Measurements from ENCODE around the gene ISCA1.

Gene ISCA1

DNA sequence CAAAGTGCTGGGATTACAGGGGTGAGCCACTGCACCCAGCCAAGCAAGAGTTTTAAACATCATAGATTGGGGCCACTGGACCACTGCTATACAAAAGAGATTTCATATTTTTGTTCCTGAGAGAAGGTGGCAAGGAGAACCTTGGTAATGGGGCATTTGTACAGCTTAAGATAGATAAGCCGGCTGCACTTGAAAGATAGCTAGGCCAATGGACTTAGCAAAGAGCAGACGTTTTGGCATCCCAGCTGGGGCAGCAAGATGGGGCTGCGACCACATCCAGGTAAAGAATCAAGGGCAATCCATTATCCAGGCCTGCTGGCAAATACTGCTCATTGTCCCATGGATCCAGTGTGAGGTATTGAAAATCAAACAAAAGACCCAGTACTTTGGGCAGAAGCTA is 3.9 kb upstream of the ISCA1 start:
- in situ Hi-C loops (cut with HindIII; ENCODE audit: low sequenced_read_pairs) = no loop called here

DNA sequence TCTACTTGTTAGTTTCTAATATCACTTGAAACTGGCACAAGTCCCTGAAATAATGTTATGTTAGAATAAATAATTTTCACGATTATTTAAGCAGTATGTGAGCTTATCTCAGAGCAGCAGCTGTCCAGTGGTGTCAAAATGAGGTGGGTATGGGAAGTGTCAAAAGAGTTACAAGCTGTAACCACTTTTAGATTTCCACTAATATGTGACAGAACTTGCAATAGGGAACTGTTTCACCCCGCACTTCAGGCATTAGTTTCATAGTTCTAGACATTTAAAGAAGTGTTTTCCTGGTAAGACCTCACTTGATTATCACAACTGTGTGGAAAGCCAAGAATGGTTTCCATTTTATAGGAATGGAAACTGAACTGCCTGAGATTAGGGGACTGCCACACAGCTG is 2.9 kb upstream of the ISCA1 start:
- in situ Hi-C loops (cut with HindIII; ENCODE audit: low sequenced_read_pairs) = no loop called here

DNA sequence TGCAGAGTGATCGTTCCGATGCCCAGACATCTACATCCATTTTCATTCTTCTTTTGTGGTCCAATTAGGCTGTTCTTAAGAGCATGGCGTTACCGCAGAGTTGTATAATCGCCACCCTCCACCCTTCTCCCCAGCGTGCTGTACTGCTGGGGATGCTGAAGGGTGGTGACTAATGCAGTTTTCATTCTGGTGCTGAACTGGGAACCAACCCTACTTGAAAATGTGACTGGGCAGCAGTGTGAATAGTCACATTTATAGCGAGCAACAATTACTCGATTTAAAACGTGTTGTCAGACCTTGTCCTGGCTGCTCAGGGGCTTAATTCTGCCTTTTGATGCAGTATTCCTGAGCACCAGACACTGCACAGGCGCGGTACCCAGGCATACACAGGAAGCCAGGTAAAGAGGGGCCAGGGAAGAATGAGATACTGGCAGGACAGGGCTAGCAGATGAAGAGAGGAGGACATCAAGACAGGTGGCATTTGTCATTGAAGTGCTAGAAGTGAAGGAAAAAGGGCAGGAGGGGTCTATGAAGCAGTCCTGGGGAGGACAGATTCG is 719 bp upstream of the ISCA1 start:
- in situ Hi-C loops (cut with HindIII; ENCODE audit: low sequenced_read_pairs) = loop anchor here (5.0 kb wide), 1 partner anchor 81 kb away; no protein-coding TSS in a partner anchor

DNA sequence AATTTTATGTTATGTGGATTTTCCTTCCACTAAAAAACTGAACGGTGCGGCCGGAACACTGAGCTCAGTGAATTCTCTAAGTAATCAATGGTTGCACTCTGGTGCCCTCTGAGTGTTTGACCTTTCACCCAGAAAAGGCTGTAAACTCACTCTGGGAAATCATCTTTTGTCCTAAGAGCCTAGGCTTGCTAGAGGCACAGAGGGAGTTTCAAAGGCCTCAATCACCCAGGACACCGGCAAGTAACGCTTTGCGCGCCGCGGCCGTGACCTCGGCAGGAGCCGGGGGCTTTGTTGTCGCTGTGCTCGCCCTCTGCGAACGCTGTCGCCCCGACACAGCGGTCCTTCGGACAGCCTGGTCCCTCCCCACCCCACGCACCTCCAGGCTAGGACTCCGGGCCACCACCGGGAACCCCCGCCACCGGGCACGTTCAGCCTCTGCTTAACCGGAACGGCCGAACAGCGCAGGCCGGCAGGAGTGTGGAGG is 703 bp downstream of the ISCA1 start:
- in situ Hi-C loops (cut with HindIII; ENCODE audit: low sequenced_read_pairs) = loop anchor here (5.0 kb wide), 1 partner anchor 79 kb away; no protein-coding TSS in a partner anchor

DNA sequence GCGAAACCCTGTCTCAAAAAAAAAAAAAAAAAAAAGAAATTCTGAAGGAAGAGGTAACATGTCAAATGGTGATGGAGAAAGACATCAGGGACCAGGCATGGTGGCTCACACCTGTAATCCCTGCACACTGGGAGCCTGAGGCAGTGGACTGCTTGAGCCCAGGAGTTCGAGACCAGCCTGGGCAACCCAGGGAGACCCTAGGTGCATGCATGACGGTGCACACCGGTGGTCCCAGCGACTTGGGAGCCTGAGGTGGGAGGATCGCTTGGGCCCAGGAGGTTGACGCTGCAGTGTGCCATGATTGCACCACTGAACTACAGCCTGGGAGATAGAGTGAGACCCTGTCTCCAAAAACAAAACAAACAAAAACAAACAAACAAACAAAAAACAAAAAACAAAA is 1.8 kb downstream of the ISCA1 start:
- in situ Hi-C loops (cut with HindIII; ENCODE audit: low sequenced_read_pairs) = loop anchor here (5.0 kb wide), 1 partner anchor 78 kb away; no protein-coding TSS in a partner anchor

DNA sequence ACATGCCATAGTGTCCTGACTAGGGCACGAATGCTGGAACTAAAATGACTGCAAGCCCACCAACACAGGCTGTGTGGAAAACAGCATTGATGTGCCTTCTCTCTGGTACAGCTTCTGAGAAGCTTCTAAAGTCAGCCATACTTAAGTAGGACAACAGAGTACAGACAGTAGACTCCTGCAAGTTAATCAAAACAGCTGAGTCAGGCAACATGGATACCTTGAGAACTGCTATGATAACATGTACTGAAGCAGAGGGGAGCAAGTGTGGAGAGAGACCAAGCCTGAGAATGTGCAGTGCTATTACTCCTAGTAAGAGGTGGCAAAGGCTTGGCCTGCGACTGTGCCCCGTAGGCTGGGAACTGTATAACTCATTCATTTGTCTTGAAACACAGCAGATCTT is 2.5 kb downstream of the ISCA1 start:
- in situ Hi-C loops (cut with HindIII; ENCODE audit: low sequenced_read_pairs) = loop anchor here (5.0 kb wide), 1 partner anchor 78 kb away; no protein-coding TSS in a partner anchor

DNA sequence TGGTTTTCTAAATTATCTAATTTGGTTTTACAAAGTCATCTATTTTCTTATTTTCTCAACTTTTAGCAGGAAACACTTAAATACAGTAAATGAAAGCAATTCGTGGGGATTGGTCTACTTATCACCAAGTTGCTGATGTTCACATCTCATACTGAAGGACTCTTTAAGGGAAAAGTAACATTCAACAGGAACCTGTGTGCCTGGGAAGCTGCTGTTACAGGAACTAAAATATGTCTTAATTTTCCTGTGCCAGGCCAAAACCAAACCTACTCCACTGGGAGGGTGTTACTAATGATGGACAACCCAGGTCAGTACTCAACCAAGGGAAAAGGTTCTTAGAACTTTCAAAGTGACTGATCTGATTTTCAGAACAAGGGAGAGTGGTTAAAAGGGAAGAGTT is 5.3 kb downstream of the ISCA1 start:
- in situ Hi-C loops (cut with HindIII; ENCODE audit: low sequenced_read_pairs) = no loop called here

DNA sequence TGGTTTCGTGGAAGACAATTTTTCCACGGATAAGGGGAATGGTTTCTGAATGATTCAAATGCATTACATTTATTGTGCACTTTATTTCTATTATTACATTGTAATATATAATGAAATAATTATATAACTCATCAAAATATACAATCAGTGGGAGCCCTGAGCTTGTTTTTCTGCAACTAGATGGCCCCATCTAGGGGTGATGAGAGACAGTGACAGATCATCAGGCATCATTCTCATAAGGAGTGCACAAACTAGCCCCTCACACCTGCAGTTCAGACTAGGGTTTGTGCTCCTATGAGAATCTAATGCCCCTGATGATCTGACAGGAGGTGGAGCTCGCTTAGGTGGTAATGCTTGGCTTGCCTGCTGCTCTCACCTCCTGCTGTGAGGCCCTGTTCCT is 6.4 kb downstream of the ISCA1 start:
- in situ Hi-C loops (cut with HindIII; ENCODE audit: low sequenced_read_pairs) = no loop called here

DNA sequence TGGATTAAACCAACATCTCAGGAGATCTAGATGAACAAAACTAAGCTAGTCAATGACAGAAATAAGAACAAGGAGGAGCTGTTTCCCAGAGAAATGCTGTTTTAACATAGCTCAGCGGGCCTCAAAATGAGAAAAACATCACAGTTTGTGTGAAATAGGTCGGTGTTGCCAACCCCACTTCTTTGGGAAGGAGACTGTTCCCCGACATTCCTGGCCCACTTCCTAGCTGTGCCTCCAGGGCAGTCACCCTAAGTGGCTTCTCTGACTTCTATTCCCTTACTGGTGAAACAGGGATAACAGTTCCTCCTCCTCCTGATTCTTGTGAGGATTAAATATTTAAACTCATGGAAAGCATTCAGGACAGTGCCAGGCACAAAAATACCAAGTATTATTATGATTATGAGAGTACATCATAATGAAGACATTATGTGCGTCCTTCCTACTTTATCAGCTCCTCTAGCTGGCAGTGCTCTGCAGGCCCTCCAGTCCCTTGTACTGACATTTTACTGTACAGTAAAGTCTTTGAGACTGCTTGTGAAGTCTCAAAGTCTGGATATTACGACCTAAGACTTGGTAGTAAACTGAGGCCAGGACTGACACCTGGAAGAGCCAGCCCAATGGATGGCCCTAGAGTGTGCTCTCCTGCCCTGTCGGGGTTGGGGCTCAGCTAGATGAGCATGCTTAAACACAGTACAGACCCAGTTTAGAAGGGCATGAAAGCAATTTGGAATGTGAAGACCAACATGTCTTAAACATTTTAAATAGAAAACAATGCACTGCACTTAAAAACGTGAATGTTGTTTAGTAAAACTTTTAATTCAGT is 7.3 kb downstream of the ISCA1 start:
- in situ Hi-C loops (cut with HindIII; ENCODE audit: low sequenced_read_pairs) = no loop called here

DNA sequence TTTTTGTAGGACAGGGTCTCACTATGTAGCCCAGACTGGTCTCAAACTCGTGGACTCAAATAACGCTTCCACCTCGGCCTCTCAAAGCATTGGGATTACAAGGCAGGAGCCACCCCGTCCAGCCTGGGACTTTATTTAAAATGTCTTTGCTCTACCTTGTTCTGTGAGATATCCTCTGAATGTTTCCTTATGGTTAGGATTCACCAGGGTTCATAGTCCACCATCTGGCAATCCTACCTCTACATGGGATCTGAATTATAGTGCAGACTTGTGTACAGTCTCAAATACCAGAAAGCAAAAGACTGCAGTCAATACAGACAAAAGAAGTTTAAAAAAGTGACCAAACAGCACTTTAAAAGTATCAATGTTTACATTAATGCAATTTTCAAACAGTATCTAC is 10.1 kb downstream of the ISCA1 start:
- in situ Hi-C loops (cut with HindIII; ENCODE audit: low sequenced_read_pairs) = no loop called here

DNA sequence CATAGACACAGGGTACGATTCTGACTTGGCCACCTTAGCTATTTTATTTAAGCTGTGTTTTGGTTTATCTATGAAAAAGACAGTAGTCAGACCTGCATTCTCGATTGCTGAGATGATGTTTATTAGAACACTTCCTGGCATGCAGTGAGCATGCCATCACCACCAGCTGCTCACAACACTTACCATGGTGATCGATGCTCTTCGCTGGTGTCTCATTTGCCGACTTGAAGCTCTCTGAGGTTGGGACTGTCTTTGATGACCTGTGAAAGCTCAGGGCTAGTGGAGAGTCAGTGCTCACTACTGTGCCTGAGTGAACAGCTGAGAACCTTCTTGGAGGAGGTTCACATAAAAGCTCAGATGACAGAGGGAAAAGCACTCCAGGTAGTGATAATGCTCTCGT is 18.5 kb downstream of the ISCA1 start:
- in situ Hi-C loops (cut with HindIII; ENCODE audit: low sequenced_read_pairs) = no loop called here

DNA sequence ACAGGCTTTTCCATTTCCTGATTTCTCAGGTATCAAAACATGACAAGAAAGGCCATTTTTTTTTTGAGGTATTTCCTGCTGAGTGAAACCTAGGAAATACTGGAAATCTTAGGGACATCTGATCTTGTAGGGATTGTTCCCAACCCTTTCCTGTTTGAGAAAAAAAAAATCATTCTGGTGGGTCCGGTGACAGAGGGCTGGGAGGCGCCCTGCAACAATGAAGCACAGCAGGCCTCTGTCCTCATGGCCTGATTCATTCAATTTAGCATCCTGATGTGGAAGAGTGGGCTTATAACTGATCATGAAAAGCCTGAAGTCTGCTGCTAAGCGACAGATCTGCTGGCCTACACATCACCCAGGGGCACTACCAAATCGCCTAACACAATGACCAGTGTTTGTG is 19.8 kb downstream of the ISCA1 start:
- in situ Hi-C loops (cut with HindIII; ENCODE audit: low sequenced_read_pairs) = no loop called here

DNA sequence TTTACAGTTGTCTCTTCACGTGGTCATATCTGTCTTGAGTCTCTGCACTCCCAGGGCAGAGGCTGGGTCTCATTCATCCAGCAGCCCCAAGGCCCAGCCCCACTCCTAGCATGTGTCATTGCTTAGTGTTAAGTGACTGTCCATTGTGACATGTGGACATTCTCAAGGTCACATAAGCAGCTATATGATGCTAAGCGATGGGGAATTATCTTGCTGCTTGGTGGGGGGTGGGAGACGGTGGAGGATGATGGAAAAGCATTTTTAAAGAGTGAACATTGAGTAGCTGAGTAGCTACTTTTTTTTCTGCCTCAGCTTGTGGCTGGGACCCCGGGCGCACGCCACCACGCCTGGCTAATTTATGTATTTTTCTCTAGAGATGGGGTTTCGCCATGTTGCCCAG is 22.8 kb downstream of the ISCA1 start, which contains the start of gene C9orf153:
Gene C9orf153 (minus strand): TSS at position 101 of the 400 bp plus-strand sequence. CDS start 30,054 bp downstream, outside the sequence.
- in situ Hi-C loops (cut with HindIII; ENCODE audit: low sequenced_read_pairs) = no loop called here

DNA sequence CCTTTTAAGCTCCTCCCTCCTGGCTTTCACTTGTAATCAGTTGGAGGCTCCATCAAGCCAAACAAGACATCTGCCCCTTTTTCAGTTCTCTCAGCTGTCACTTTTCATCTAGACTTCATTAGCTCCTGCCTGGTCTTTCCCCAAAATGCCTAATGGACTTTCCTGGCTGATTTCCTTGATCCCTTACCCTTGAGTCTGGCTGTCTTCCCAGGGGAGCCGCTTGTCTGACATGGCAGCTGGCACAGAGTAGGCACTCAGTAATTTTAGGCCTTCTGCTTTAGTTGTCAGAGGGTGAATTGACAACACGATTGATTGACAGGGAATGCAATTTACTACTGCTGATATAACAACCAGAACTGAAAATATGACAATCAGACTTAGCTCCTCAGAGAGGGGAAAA is 24.9 kb downstream of the ISCA1 start:
- in situ Hi-C loops (cut with HindIII; ENCODE audit: low sequenced_read_pairs) = no loop called here

DNA sequence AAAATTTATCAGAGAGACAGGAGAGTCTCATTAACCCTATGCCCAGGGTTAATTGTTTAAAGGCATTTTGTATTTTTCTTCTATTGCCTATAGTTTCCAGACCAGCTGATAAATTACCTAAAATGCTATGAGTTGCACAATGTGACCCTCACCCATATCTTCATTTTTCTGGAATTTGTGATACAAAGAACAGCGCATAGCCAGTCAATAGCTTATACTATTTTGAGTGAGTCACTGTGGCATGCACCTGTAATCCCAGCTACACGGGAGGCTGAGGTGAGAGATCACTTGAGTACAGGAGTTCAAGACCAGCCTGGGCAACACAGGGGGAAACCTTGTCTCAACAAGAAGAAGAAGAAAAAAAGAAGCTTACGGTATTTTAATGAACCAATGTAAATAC is 25.7 kb downstream of the ISCA1 start:
- in situ Hi-C loops (cut with HindIII; ENCODE audit: low sequenced_read_pairs) = no loop called here

DNA sequence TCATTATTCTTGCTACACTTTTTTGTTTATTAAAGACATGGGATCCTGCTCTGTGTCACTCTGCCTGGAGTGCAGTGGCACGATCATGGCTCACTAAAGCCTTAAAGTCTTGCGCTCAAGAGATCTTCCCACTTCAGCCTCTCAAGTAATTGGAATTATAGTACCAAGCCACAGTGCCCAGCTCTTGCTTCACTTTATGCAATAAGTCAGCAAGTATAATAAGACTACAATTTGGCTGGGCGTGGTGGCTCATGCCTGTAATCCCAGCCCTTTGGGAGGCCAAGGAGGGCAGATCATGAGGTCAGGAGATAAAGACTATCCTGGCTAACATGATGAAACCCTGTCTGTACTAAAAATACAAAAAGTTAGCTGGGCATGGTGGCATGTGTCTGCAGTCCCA is 28.8 kb downstream of the ISCA1 start:
- in situ Hi-C loops (cut with HindIII; ENCODE audit: low sequenced_read_pairs) = no loop called here

DNA sequence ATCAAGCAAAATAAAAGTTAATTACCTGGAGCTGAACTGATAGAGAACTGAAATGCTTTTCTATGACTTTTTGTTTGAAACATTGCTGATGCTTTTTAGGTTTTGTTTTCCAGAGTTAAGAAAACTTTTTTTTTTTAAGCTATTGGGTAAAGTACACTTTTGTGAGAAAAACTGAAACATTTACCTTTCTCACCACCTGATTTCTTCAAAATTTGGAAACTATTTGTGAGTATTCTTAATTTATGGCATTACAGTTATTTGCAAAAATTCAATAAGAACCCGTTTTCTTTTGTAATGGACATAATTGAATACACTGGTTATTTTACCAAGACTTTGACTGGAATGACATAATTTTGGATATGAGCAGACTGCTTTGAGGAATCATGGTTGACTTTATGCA is 29.5 kb downstream of the ISCA1 start:
- in situ Hi-C loops (cut with HindIII; ENCODE audit: low sequenced_read_pairs) = no loop called here

DNA sequence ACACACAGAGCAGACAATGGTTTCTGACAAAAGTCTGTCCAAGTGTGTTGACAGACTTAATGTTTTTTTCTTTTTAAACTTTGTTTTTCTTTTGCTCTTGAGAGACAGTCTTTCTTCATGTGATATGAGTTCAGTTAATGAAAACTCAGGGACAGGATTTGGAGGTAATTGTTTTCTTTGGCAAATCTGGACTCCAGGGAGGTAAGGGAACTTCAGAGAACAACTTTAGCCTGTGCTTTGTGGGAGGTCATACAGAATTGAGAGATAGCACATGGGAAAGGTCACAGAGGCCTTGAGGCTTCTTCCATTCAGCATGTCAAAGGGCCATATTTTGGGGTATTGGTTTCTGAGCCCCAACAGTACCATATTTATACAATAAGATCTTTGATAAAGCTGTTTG is 32.2 kb downstream of the ISCA1 start:
- in situ Hi-C loops (cut with HindIII; ENCODE audit: low sequenced_read_pairs) = no loop called here

DNA sequence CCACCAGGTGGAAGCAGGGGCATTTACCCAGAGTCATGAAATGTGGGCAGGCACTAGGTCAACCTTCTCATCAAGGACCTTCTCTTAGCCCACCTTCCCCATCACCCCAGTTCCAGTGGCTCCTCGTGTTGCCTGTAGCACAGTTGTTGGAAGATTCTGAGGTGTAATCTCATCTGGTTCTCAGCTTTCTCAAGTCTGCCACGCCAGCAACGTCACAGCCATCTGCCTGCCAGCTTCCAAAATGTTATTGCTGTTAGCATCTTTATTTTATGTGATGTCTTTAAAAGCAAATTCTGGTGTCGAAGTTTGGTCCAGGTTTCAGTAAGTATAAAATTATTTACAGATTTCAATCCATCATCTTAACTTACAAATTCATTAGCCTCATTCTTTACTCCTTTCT is 33.6 kb downstream of the ISCA1 start:
- in situ Hi-C loops (cut with HindIII; ENCODE audit: low sequenced_read_pairs) = no loop called here

DNA sequence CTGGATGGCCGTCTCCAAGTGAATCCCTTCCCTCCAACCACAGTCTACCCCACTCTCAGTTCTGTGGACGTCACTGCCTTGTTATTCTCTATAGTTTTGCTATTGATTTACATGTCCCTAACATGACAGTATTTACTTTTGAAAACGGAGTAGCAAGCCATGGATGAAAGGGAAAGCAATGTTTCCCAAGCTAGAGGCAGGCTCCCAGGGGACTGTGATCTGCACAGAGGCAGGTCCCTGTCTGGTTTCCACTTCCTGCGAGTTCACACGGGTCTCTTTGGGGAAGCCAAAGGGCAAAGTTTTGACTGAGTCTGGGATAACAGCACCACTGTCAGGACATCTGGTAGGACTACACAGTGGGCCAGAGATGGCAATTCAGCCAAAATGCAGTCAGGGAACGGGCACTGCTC is 35.6 kb downstream of the ISCA1 start:
- in situ Hi-C loops (cut with HindIII; ENCODE audit: low sequenced_read_pairs) = no loop called here

DNA sequence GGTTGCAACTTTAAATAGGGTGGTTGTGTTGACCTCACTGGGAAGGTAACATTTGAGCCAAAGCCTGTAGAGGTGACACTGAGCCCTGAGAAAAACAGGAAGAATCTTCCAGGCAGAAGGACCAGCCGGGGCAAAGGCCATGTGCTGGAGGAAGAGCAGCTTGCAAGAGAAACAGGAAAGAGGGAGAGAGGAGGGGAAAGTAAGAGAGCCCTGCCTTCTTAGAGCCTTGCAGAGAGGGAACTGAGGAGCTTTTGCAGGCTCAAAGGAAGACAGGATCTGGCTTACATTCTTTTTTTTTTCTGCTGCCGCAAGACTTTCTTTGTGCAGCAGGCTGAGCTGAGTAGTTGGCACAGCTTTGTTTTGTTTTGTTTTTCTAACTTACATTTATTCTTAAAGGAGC is 40.3 kb downstream of the ISCA1 start:
- in situ Hi-C loops (cut with HindIII; ENCODE audit: low sequenced_read_pairs) = no loop called here

DNA sequence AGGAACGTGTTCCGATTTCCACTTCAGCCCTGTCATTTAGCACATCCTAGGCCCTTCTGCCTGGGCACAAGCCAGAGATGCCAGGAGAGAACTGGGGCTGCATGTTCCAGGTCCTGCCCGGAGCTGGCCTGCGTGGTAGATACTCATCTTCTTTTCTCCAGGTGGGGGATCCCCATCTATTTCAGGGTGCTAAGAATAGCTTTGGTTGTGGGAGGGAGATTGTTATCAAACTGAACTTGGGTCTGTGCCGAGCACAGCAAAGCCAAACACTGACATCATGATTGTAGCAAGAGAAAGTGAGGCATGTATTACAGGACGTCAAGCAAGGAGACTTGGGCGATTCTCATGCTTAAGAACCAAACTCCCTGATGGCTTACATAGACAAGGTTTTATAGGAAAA is 41.1 kb downstream of the ISCA1 start:
- in situ Hi-C loops (cut with HindIII; ENCODE audit: low sequenced_read_pairs) = no loop called here
